ENCODE data around the gene DAB2IP.
"Not testable (repeated sequence)": the region's sequence is repeated elsewhere in the genome, so short reads cannot be mapped to it uniquely, and the experiment has no call there.

The DAB2IP gene

GRCh38 chr9:121651295-121652020 is at the start of gene DAB2IP:
Gene DAB2IP, plus strand, starts transcription at chr9:121651634. Its CDS starts 142 bp downstream, at chr9:121651776.
- DNase-seq (ENCODE audit: low read depth): no peak

GRCh38 chr9:121603028-121603427 is 48.4 kb upstream of the DAB2IP start:
- DNase-seq (ENCODE audit: low read depth): no peak

GRCh38 chr9:121604242-121604641 is 47.2 kb upstream of the DAB2IP start:
- DNase-seq (ENCODE audit: low read depth): no peak

GRCh38 chr9:121604654-121605053 is 46.8 kb upstream of the DAB2IP start:
- DNase-seq (ENCODE audit: low read depth): no peak

GRCh38 chr9:121607434-121608167 is 43.8 kb upstream of the DAB2IP start:
- DNase-seq (ENCODE audit: low read depth): no peak

- DNase-seq (ENCODE audit: low read depth): no peak
These were observed 43.1 kb upstream of the DAB2IP start for GRCh38 chr9:121608168-121608853.

- peak; percentile 19 for DNase-seq (ENCODE audit: low read depth)
These were observed 41.4 kb upstream of the DAB2IP start for GRCh38 chr9:121609822-121610637.

- no peak for DNase-seq (ENCODE audit: low read depth)
These were observed 40.8 kb upstream of the DAB2IP start for GRCh38 chr9:121610638-121610953.

- no peak for DNase-seq (ENCODE audit: low read depth)
These were observed 38.9 kb upstream of the DAB2IP start for GRCh38 chr9:121612511-121612998.

GRCh38 chr9:121613009-121613752 is 38.3 kb upstream of the DAB2IP start:
- DNase-seq (ENCODE audit: low read depth): no peak

GRCh38 chr9:121616123-121616755 is 35.2 kb upstream of the DAB2IP start:
- no peak for DNase-seq (ENCODE audit: low read depth)

- no peak for DNase-seq (ENCODE audit: low read depth)
These were observed 32.9 kb upstream of the DAB2IP start for GRCh38 chr9:121618504-121618903.

GRCh38 chr9:121618910-121619309 is 32.5 kb upstream of the DAB2IP start:
- not testable (repeated sequence) for DNase-seq (ENCODE audit: low read depth)

- no peak for DNase-seq (ENCODE audit: low read depth)
These were observed 31.7 kb upstream of the DAB2IP start for GRCh38 chr9:121619545-121620324.

- DNase-seq (ENCODE audit: low read depth): no peak
These were observed 31.1 kb upstream of the DAB2IP start for GRCh38 chr9:121620325-121620673.

GRCh38 chr9:121620777-121621449 is 30.5 kb upstream of the DAB2IP start:
- DNase-seq (ENCODE audit: low read depth): no peak

GRCh38 chr9:121622387-121623203 is 28.8 kb upstream of the DAB2IP start:
- no peak for DNase-seq (ENCODE audit: low read depth)

GRCh38 chr9:121623430-121623829 is 28.0 kb upstream of the DAB2IP start:
- not testable (repeated sequence) for DNase-seq (ENCODE audit: low read depth)

GRCh38 chr9:121625590-121625989 is 25.8 kb upstream of the DAB2IP start:
- DNase-seq (ENCODE audit: low read depth): no peak
